Upper lobe of left lung (tissue), 6 donors: ENCODE results near the gene HTR1D. TPM values are rescaled to one million over a fixed set of nuclear protein-coding genes. Genes with fewer than 3 reads are reported as not detected.

Experiments
- ATAC-seq, 2 donors: fragments of 200-7000 bp; cut with Tn5 transposase; one replicate each; pipeline ENCODE4 v1.9.1; 2022; ENCODE audit warnings: mild to moderate bottlenecking in 2 of 2, moderate library complexity in 2 of 2; ENCODE audit not compliant: low FRiP score in 2 of 2
- DNase-seq, 2 donors: peaks; one replicate each; pipeline ENCODE4 v3.0.0-alpha.2; 2019 to 2020
- H3K27ac ChIP-seq, 4 donors: fragments of 200-600 bp; sonication (generic); one replicate each; pipeline ENCODE4 v1.5.1; 2016 to 2019
- H3K27me3 ChIP-seq, 4 donors: fragments of 200-600 bp; sonication (generic); one replicate each; pipeline ENCODE4 v1.5.1; 2017 to 2019
- H3K36me3 ChIP-seq, 4 donors: fragments of 200-600 bp; sonication (generic); one replicate each; pipeline ENCODE4 v1.5.1; 2016 to 2019
- H3K4me1 ChIP-seq, 4 donors: fragments of 200-600 bp; sonication (generic); one replicate each; pipeline ENCODE4 v1.5.1; 2018 to 2019
- H3K4me3 ChIP-seq, 4 donors: fragments of 200-600 bp; sonication (generic); one replicate each; pipeline ENCODE4 v1.5.1; 2017 to 2019; ENCODE audit warnings: mild to moderate bottlenecking in 2 of 4, moderate library complexity in 1 of 4
- H3K9me3 ChIP-seq, 4 donors: fragments of 200-600 bp; sonication (generic); one replicate each; pipeline ENCODE4 v1.5.1; 2018 to 2019
- CTCF ChIP-seq, 6 experiments: fragments of 450-650 bp in 4 of 6; fragments of 200-600 bp in 2 of 6; sonication (generic) in 2 of 6; IDR thresholded peaks; one replicate each; pipeline ENCODE4 v1.5.1; 2016 to 2019; ENCODE audit warnings: antibody characterized with exemption in 6 of 6
- EP300 ChIP-seq, 4 donors: sonication (generic); formaldehyde crosslinking; IDR thresholded peaks; one replicate each; pipeline ENCODE4 v1.5.1; 2017; ENCODE audit warnings: antibody characterized with exemption in 4 of 4, control low read depth in 2 of 4
- POLR2A ChIP-seq, 4 donors: fragments of 450-650 bp; IDR thresholded peaks; one replicate each; pipeline ENCODE4 v1.5.1; 2016 to 2017; ENCODE audit warnings: antibody characterized with exemption in 4 of 4, mild to moderate bottlenecking in 2 of 4
- POLR2AphosphoS5 ChIP-seq, 2 donors: sonication (generic); formaldehyde crosslinking; IDR thresholded peaks; one replicate each; pipeline ENCODE4 v1.5.1; 2017; ENCODE audit warnings: antibody characterized with exemption in 2 of 2
- WGBS, 2 donors: methylation state at CpG; one replicate each; pipeline ENCODE4 v1.1.5; 2017 to 2018; 5-methylcytosine and 5-hydroxymethylcytosine counted together
- total RNA-seq, 6 donors: library from RNA; depleted of rRNA in 4 of 6; stranded (reverse); fragments of >200 nt in 4 of 6; gene quantifications; one replicate each; pipeline versions ENCODE4 v1.1.0 to v1.2.1, GENCODE V29; 2016 to 2021
- donor health status: DM: no; HTN: no; CAD: no; lungs with moderate emphysema.
- donor health status: DM: no; HTN: yes; CAD: no; lungs with severe emphysema.

HTR1D gene
- total RNA-seq, 6 donors from 2014 or later: 0.20 to 0.51 (median 0.46) TPM; not detected in 3

- H3K27ac ChIP-seq: peak overlapping the region; percentile 80 to 88 (median 85)
- 81 to 84% methylated on average over 6 of the region's 6 CpGs for WGBS, 2 donors
- no peaks in the 10 kb centered on the region for H3K36me3 ChIP-seq
- TF ChIP-seq EP300 (IDR thresholded peaks at IDR 0.05): no peak
- TF ChIP-seq POLR2A (IDR thresholded peaks at IDR 0.05): no peak
- TF ChIP-seq CTCF (IDR thresholded peaks at IDR 0.05): no peak
- no peak for TF ChIP-seq POLR2AphosphoS5 (IDR thresholded peaks at IDR 0.05)
- H3K27me3 ChIP-seq: no peaks in the 10 kb centered on the region
- no peak overlapping the region for H3K4me3 ChIP-seq
- DNase-seq (no peak), ATAC-seq (no peak)
- no peaks in the 10 kb centered on the region for H3K9me3 ChIP-seq
- peaks cover 11 to 31% (median 13%) of the 10 kb centered on the region in 4 donors for H3K4me1 ChIP-seq
Observed at GRCh38 chr1:23178414-23178813, 38.9 kb downstream of the HTR1D start.

GRCh38 chr1:23177438-23178380 is 39.6 kb downstream of the HTR1D start:
- peaks cover 11 to 31% (median 13%) of the 10 kb centered on the region in 4 donors for H3K4me1 ChIP-seq
- no peaks in the 10 kb centered on the region for H3K36me3 ChIP-seq
- TF ChIP-seq POLR2A (IDR thresholded peaks at IDR 0.05) (peak in 2 of 4 donors; percentile 41), CTCF (IDR thresholded peaks at IDR 0.05) (peak in 5 of 6 experiments; percentile 14 to 85 (median 52)), POLR2AphosphoS5 (IDR thresholded peaks at IDR 0.05) (peak in 1 of 2 donors; percentile 69), EP300 (IDR thresholded peaks at IDR 0.05) (peak in 1 of 4 donors; percentile 13)
- 1 to 8% methylated on average over 19 to 27 of the region's 62 CpGs for WGBS, 2 donors
- peak; percentile 82 to 95 for ATAC-seq
- peak overlapping the region; percentile 19 to 57 (median 50) for H3K4me3 ChIP-seq
- H3K9me3 ChIP-seq: no peaks in the 10 kb centered on the region
- H3K27me3 ChIP-seq: no peaks in the 10 kb centered on the region
- DNase-seq: peak; percentile 60 to 94
- peak overlapping the region; percentile 80 to 88 (median 85) for H3K27ac ChIP-seq

GRCh38 chr1:23177031-23177430 is 40.3 kb downstream of the HTR1D start:
- no peak for ATAC-seq

GRCh38 chr1:23174426-23175110 is 42.7 kb downstream of the HTR1D start:
- 53 to 60% methylated on average over 1 of the region's 1 CpG for WGBS, 2 donors
- no peak for ATAC-seq

More at GRCh38 chr1:23177031-23177430, 40.3 kb downstream of the HTR1D start:
- Histone ChIP-seq H3K27ac (peak overlapping the region; percentile 80 to 88 (median 85)), H3K4me3 (peak overlapping the region in 3 of 4 donors; percentile 44 to 57 (median 55)), H3K4me1 (peaks cover 11 to 31% (median 13%) of the 10 kb centered on the region in 4 donors), H3K27me3 (no peaks in the 10 kb centered on the region), H3K9me3 (no peaks in the 10 kb centered on the region), H3K36me3 (no peaks in the 10 kb centered on the region)
- WGBS, 2 donors: 26 to 36% methylated on average over 10 of the region's 10 CpGs
- no peak for DNase-seq
- no peak for TF ChIP-seq POLR2AphosphoS5 (IDR thresholded peaks at IDR 0.05)
- no peak for TF ChIP-seq EP300 (IDR thresholded peaks at IDR 0.05)
- no peak for TF ChIP-seq CTCF (IDR thresholded peaks at IDR 0.05)
- TF ChIP-seq POLR2A (IDR thresholded peaks at IDR 0.05): no peak

More at GRCh38 chr1:23174426-23175110, 42.7 kb downstream of the HTR1D start:
- TF ChIP-seq POLR2A (IDR thresholded peaks at IDR 0.05) (no peak), CTCF (IDR thresholded peaks at IDR 0.05) (no peak), EP300 (IDR thresholded peaks at IDR 0.05) (no peak), POLR2AphosphoS5 (IDR thresholded peaks at IDR 0.05) (no peak)
- no peak overlapping the region for H3K4me3 ChIP-seq
- H3K4me1 ChIP-seq: peaks cover 14 to 37% (median 17%) of the 10 kb centered on the region in 4 donors
- H3K36me3 ChIP-seq: no peaks in the 10 kb centered on the region
- no peaks in the 10 kb centered on the region for H3K9me3 ChIP-seq
- no peaks in the 10 kb centered on the region for H3K27me3 ChIP-seq
- no peak overlapping the region for H3K27ac ChIP-seq
- DNase-seq: no peak
